T-helper 17 cell (primary cell): ENCODE data around the gene SSH2. TPM values are rescaled to one million over a fixed set of nuclear protein-coding genes. Genes with fewer than 3 reads are reported as not detected.
"Not testable (repeated sequence)": the region's sequence is repeated elsewhere in the genome, so short reads cannot be mapped to it uniquely, and the experiment has no call there.

Experiments
- ATAC-seq: fragments of 150-1000 bp; cut with Tn5 transposase; 2 replicates; pipeline ENCODE4 v1.10.0; 2021; ENCODE audit warnings: mild to moderate bottlenecking, moderate library complexity
- DNase-seq, 3 donors: peaks; one replicate each; pipeline versions ENCODE4 v3.0.0 to v3.0.0-alpha.2; 2020 to 2021
- H3K9me3 ChIP-seq: one replicate; pipeline ENCODE4 v1.7.0; 2013; ENCODE audit warnings: low read length, mild to moderate bottlenecking; ENCODE audit not compliant: control insufficient read depth, poor library complexity, severe bottlenecking
- H3K27ac Mint-ChIP-seq: one replicate; pipeline ENCODE4 v1.8.0; 2022; ENCODE audit warnings: mild to moderate bottlenecking, moderate library complexity, mixed read lengths
- H3K27me3 Mint-ChIP-seq: one replicate; pipeline ENCODE4 v1.8.0; 2022; ENCODE audit warnings: mixed read lengths
- H3K36me3 Mint-ChIP-seq: one replicate; pipeline ENCODE4 v1.8.0; 2022; ENCODE audit warnings: low read depth, mixed read lengths
- H3K4me1 Mint-ChIP-seq: one replicate; pipeline ENCODE4 v1.8.0; 2022; ENCODE audit warnings: mild to moderate bottlenecking, mixed read lengths
- H3K4me3 Mint-ChIP-seq: one replicate; pipeline ENCODE4 v1.8.0; 2022; ENCODE audit warnings: mild to moderate bottlenecking, moderate library complexity, mixed read lengths
- total RNA-seq, 4 donors: library from RNA in 2 of 4; stranded (reverse) in 2 of 4; gene quantifications; one replicate each; pipeline ENCODE4 v1.2.3 and lab custom pipeline; 2022 to 2026

The SSH2 gene
- total RNA-seq, 2 donors from 2014 or later = 72.2 to 72.7 TPM

- Mint-ChIP-seq H3K4me3 (no peak overlapping the region), H3K27ac (no peak overlapping the region), H3K4me1 (peaks cover 13% of the 10 kb centered on the region), H3K36me3 (no peaks in the 10 kb centered on the region), H3K27me3 (no peaks in the 10 kb centered on the region)
- no peak for ATAC-seq
- DNase-seq = no peak
- H3K9me3 ChIP-seq = no peaks in the 10 kb centered on the region
Observed at GRCh38 chr17:29677824-29678223, 252.2 kb downstream of the SSH2 start.

- Mint-ChIP-seq H3K27ac (no peak overlapping the region), H3K27me3 (no peaks in the 10 kb centered on the region), H3K4me3 (no peak overlapping the region), H3K36me3 (no peaks in the 10 kb centered on the region), H3K4me1 (peaks cover 10% of the 10 kb centered on the region)
- ATAC-seq = no peak
- H3K9me3 ChIP-seq = no peaks in the 10 kb centered on the region
- no peak for DNase-seq
Observed at GRCh38 chr17:29677221-29677791, 252.7 kb downstream of the SSH2 start.

GRCh38 chr17:29675961-29676360 is 254.1 kb downstream of the SSH2 start:
- peak overlapping the region; percentile 59 for H3K27ac Mint-ChIP-seq
- not testable (repeated sequence) for H3K4me3 Mint-ChIP-seq, H3K27me3 Mint-ChIP-seq, H3K4me1 Mint-ChIP-seq, H3K36me3 Mint-ChIP-seq, H3K9me3 ChIP-seq, DNase-seq, ATAC-seq

GRCh38 chr17:29674281-29674680 is 255.7 kb downstream of the SSH2 start:
- no peaks in the 10 kb centered on the region for H3K27me3 Mint-ChIP-seq
- H3K4me3 Mint-ChIP-seq = no peak overlapping the region
- H3K27ac Mint-ChIP-seq = no peak overlapping the region
- no peaks in the 10 kb centered on the region for H3K9me3 ChIP-seq
- DNase-seq = no peak
- H3K36me3 Mint-ChIP-seq = peaks cover 2% of the 10 kb centered on the region
- peaks cover 6% of the 10 kb centered on the region for H3K4me1 Mint-ChIP-seq
- no peak for ATAC-seq

GRCh38 chr17:29671661-29672060 is 258.4 kb downstream of the SSH2 start:
- Mint-ChIP-seq H3K27ac (no peak overlapping the region), H3K4me1 (peaks cover 4% of the 10 kb centered on the region), H3K4me3 (no peak overlapping the region), H3K36me3 (peaks cover 5% of the 10 kb centered on the region), H3K27me3 (no peaks in the 10 kb centered on the region)
- no peaks in the 10 kb centered on the region for H3K9me3 ChIP-seq
- no peak for DNase-seq
- ATAC-seq = no peak

GRCh38 chr17:29669266-29669665 is 260.8 kb downstream of the SSH2 start:
- no peaks in the 10 kb centered on the region for H3K9me3 ChIP-seq
- Mint-ChIP-seq H3K4me1 (no peaks in the 10 kb centered on the region), H3K27me3 (no peaks in the 10 kb centered on the region), H3K27ac (no peak overlapping the region), H3K36me3 (peaks cover 5% of the 10 kb centered on the region), H3K4me3 (no peak overlapping the region)
- no peak for ATAC-seq
- no peak for DNase-seq

GRCh38 chr17:29667969-29668368 is 262.1 kb downstream of the SSH2 start:
- H3K36me3 Mint-ChIP-seq = peaks cover 5% of the 10 kb centered on the region
- H3K27ac Mint-ChIP-seq = peak overlapping the region; percentile 54
- no peak for ATAC-seq
- H3K4me1 Mint-ChIP-seq = no peaks in the 10 kb centered on the region
- no peaks in the 10 kb centered on the region for H3K27me3 Mint-ChIP-seq
- H3K4me3 Mint-ChIP-seq = no peak overlapping the region
- no peaks in the 10 kb centered on the region for H3K9me3 ChIP-seq
- DNase-seq = no peak

- no peak for ATAC-seq
- no peak for DNase-seq
- H3K27me3 Mint-ChIP-seq = no peaks in the 10 kb centered on the region
- H3K27ac Mint-ChIP-seq = no peak overlapping the region
- peaks cover 7% of the 10 kb centered on the region for H3K36me3 Mint-ChIP-seq
- no peaks in the 10 kb centered on the region for H3K9me3 ChIP-seq
- H3K4me1 Mint-ChIP-seq = peaks cover 3% of the 10 kb centered on the region
- H3K4me3 Mint-ChIP-seq = no peak overlapping the region
Observed at GRCh38 chr17:29665481-29665810, 264.6 kb downstream of the SSH2 start.

GRCh38 chr17:29664743-29665480 is 265.1 kb downstream of the SSH2 start:
- no peak overlapping the region for H3K4me3 Mint-ChIP-seq
- no peak overlapping the region for H3K27ac Mint-ChIP-seq
- DNase-seq = no peak
- H3K36me3 Mint-ChIP-seq = peaks cover 7% of the 10 kb centered on the region
- ATAC-seq = no peak
- peaks cover 3% of the 10 kb centered on the region for H3K4me1 Mint-ChIP-seq
- H3K27me3 Mint-ChIP-seq = no peaks in the 10 kb centered on the region
- no peaks in the 10 kb centered on the region for H3K9me3 ChIP-seq

- no peak for DNase-seq
- Mint-ChIP-seq H3K4me1 (peaks cover 3% of the 10 kb centered on the region), H3K27ac (no peak overlapping the region), H3K4me3 (no peak overlapping the region), H3K27me3 (no peaks in the 10 kb centered on the region), H3K36me3 (peaks cover 7% of the 10 kb centered on the region)
- no peak for ATAC-seq
- H3K9me3 ChIP-seq = no peaks in the 10 kb centered on the region
Observed at GRCh38 chr17:29663155-29663554, 266.9 kb downstream of the SSH2 start.

GRCh38 chr17:29661213-29661612 is 268.8 kb downstream of the SSH2 start:
- ATAC-seq = no peak
- no peak for DNase-seq
- Mint-ChIP-seq H3K27ac (no peak overlapping the region), H3K27me3 (no peaks in the 10 kb centered on the region), H3K4me3 (no peak overlapping the region), H3K36me3 (peaks cover 8% of the 10 kb centered on the region), H3K4me1 (peaks cover 5% of the 10 kb centered on the region)
- no peaks in the 10 kb centered on the region for H3K9me3 ChIP-seq

- no peak for DNase-seq
- H3K27me3 Mint-ChIP-seq = no peaks in the 10 kb centered on the region
- H3K9me3 ChIP-seq = no peaks in the 10 kb centered on the region
- peaks cover 8% of the 10 kb centered on the region for H3K36me3 Mint-ChIP-seq
- peak overlapping the region; percentile 66 for H3K27ac Mint-ChIP-seq
- H3K4me1 Mint-ChIP-seq = peaks cover 5% of the 10 kb centered on the region
- no peak overlapping the region for H3K4me3 Mint-ChIP-seq
- peak; percentile 39 for ATAC-seq
Observed at GRCh38 chr17:29659155-29659554, 270.9 kb downstream of the SSH2 start.

GRCh38 chr17:29655323-29655722 is 274.7 kb downstream of the SSH2 start:
- no peaks in the 10 kb centered on the region for H3K9me3 ChIP-seq
- DNase-seq (no peak), ATAC-seq (no peak)
- Mint-ChIP-seq H3K27me3 (no peaks in the 10 kb centered on the region), H3K36me3 (peaks cover 3% of the 10 kb centered on the region), H3K4me3 (no peak overlapping the region), H3K27ac (peak overlapping the region; percentile 45), H3K4me1 (peaks cover 2% of the 10 kb centered on the region)
